Testis (tissue), 2 donors: Measurements from ENCODE around the gene PLA2G4A.

Experiments used
- POLR2A ChIP-seq: fragments of 450-650 bp; IDR thresholded peaks from one replicate; pipeline ENCODE4 v1.6.1; 2017; ENCODE audit warnings: antibody characterized with exemption, mild to moderate bottlenecking, moderate library complexity
- TF ChIP-seq, protein P1 (sequence below), 3 experiments: fragments of 450-650 bp in 2 of 3; fragments of 200-600 bp in 1 of 3; sonication (generic) in 1 of 3; IDR thresholded peaks; one replicate each; pipeline ENCODE4 v1.5.1; 2016 to 2019; ENCODE audit warnings: antibody characterized with exemption in 3 of 3, mild to moderate bottlenecking in 2 of 3, moderate library complexity in 1 of 3

- TF ChIP-seq, protein P1, sequence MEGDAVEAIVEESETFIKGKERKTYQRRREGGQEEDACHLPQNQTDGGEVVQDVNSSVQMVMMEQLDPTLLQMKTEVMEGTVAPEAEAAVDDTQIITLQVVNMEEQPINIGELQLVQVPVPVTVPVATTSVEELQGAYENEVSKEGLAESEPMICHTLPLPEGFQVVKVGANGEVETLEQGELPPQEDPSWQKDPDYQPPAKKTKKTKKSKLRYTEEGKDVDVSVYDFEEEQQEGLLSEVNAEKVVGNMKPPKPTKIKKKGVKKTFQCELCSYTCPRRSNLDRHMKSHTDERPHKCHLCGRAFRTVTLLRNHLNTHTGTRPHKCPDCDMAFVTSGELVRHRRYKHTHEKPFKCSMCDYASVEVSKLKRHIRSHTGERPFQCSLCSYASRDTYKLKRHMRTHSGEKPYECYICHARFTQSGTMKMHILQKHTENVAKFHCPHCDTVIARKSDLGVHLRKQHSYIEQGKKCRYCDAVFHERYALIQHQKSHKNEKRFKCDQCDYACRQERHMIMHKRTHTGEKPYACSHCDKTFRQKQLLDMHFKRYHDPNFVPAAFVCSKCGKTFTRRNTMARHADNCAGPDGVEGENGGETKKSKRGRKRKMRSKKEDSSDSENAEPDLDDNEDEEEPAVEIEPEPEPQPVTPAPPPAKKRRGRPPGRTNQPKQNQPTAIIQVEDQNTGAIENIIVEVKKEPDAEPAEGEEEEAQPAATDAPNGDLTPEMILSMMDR (IDR thresholded peaks at IDR 0.05): no peak
- no peak for TF ChIP-seq POLR2A
Measured at GRCh38 chr1:186915555-186915954, 86.8 kb downstream of the PLA2G4A start.
